Stimulated activated CD4-positive, alpha-beta T cell treated with anti-CD3 and anti-CD28 coated beads, Interleukin-12 subunit alpha, Interleukin-12 subunit beta, amount 100 ng/mL, for 24 hours (primary cell): ENCODE results near the gene IMPA2.

Experiments used
- DNase-seq, 2 experiments: peaks; one replicate each; pipeline ENCODE4 v3.0.0-alpha.2; 2020; ENCODE audit warnings: low read depth in 2 of 2

Gene IMPA2

GRCh38 chr18:12008181-12008767 lies 27.0 kb downstream of the IMPA2 start:
- DNase-seq, result no peak

- no peak for DNase-seq
These were observed 27.7 kb downstream of the IMPA2 start for GRCh38 chr18:12008842-12009580.

- no peak for DNase-seq
These were observed 28.4 kb downstream of the IMPA2 start for GRCh38 chr18:12009581-12010140.

- DNase-seq, result no peak
These were observed 29.0 kb downstream of the IMPA2 start for GRCh38 chr18:12010187-12010802.

GRCh38 chr18:12011199-12011956 lies 30.1 kb downstream of the IMPA2 start:
- no peak for DNase-seq

GRCh38 chr18:12011957-12012549 lies 30.7 kb downstream of the IMPA2 start:
- DNase-seq, result no peak

- DNase-seq, result no peak
These were observed 31.4 kb downstream of the IMPA2 start for GRCh38 chr18:12012697-12013096.

- DNase-seq, result no peak
These were observed 32.0 kb downstream of the IMPA2 start for GRCh38 chr18:12013186-12013916.

GRCh38 chr18:12014086-12014485 lies 32.8 kb downstream of the IMPA2 start:
- no peak for DNase-seq

DNA sequence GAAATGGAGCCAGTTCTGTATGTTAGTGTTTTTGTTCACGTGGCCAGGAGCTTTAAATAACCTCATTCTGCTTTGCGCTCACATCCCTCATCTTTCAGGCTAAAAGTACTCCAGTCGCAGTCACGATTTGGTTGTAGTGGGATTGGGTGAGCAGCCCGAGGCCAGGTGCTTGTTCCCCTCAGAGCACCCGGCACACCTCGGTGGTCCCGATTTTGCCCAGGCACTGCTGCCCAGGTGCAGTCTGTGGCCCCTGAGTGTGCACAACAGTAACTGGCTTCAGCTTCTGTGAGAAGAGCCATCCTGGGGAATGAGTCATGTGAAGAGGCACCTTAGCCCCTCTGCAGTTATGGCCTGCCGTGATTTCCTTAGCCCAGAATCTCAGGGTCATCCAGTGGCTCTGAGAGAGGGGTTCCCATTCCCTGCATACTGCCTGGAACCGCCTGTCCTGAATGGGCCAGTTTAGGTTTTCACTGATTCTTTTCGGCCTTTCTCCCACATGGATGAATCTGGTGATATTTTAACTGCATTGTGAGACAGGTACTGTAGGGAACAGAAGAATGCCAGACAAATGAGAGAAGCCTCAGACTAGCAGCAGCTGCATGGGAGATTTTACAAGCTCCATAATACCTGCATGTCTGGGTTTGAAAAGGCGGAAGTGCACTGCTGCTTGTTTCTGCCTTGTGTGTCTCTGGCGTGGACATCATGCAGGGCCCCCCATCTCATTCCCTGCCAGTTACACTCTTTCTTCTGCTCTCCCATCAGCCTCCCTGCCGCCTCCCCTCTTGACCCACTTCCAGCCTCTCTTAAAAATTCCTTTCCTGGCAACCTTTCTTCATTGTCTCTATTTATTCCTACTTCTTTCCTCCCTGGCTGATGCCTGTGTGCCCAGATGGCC lies 33.5 kb downstream of the IMPA2 start:
- no peak for DNase-seq

DNA sequence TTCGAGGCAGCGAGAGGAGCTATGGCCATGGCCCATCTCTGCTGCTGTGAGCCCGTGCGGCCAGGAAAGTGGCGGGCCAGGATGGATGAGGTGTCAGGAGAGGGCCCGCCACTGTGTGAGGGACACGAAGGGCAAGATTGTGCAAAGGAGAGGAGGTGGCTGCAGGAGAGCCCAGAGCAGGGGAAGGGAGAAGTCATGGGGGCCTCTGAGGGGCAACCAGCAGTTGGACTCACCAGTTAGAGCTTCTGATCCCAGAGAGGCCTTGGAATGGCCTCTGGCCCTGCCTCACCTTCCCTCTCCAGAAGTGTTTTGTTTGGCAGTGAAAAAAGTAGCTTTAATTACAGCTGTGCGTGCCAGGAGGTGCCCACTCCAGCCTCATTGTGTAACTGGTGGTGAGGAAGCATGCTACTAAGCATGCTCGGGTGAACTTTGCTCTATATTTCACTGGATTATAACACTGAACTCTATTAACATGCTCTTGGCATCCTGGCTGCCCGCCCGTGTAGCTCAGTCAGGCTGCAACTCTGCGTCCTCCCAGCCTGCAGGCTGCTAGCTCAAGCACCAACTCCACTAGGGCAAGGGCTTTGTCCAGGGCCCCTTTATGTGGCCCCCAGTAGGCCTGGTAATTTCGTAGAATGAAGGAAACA lies 34.2 kb downstream of the IMPA2 start:
- no peak for DNase-seq

- DNase-seq, result no peak
These were observed 35.8 kb downstream of the IMPA2 start for GRCh38 chr18:12017081-12017480.

- DNase-seq, result no peak
These were observed 37.6 kb downstream of the IMPA2 start for GRCh38 chr18:12018861-12019260.

DNA sequence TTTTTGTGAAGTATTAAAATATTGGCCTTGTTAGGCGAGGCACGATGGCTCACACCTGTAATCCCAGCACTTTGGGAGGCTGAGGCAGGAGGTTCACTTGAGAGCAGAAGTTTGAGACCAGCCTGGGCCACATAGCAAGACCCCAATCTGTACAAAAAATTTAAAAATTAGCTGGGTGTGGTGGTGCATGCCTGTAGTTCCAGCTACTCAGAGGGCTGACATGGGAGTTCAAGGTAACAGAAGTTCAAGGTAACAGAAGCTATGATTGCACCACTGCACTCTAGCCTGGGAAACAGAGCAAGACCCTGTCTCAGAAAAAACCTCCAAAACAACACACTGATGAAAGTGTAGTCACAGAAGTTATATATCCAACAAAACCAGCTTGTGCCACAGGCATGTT lies 39.8 kb downstream of the IMPA2 start:
- DNase-seq, result no peak

DNA sequence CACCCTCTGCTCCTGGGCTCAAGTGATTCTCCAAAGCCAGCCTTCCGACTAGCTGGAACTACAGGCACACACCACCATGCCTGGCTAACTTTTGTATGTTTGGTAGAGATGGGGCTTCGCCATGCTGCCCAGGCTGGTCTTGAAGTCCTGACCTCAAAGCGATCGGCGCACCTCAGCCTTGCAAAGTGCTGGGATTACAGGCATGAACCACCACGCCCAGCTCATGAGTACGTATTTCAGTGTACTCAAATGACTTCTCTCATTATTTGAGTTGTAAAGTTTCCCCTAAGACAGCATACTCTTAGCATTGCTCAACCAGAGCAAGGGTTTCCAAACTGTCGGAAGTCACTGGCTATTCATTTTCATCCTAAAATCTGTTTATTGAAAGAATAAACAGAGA lies 40.3 kb downstream of the IMPA2 start:
- DNase-seq, result no peak

DNA sequence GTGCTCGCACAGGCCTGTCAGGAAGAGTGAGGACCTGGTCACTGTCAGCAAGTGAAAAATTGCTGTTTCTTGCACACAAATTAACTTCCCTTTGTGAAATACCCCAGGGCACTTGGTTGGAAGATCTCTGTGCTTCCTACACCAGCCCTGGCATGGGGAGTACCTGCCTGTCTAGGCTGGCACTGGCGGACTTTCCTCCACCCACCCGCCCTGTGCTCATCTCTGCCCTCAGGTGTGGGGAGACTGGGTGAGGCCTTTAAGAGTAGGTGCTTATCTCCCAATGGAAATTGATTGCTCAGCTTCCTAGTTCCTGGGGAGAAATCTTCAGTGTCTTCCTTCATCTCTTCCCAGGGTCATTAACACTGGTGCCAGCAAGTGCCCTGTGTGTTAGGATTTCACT lies 42.1 kb downstream of the IMPA2 start:
- no peak for DNase-seq

DNA sequence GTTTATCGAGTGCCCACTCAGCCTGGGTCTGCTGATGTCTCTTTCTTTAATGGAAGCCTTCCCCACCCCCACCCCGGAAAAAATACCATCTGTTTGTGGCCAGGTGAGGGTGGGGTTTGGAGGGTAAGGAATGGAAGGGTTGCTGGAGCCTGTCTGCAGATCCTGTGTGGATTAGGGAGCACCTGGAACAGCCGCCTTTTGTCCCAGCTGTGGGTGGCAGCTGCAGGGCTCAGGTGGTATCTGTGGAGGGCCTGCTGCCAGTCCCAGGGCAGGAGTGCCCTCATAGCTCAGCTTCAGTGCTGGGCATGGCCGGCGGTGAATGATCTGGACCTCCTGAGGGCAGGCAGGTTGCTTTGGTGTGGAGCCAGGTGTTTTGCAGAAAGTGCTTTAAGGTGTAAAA lies 45.3 kb downstream of the IMPA2 start:
- DNase-seq, result no peak

- DNase-seq, result no peak
These were observed 45.7 kb downstream of the IMPA2 start for GRCh38 chr18:12027046-12027445.

DNA sequence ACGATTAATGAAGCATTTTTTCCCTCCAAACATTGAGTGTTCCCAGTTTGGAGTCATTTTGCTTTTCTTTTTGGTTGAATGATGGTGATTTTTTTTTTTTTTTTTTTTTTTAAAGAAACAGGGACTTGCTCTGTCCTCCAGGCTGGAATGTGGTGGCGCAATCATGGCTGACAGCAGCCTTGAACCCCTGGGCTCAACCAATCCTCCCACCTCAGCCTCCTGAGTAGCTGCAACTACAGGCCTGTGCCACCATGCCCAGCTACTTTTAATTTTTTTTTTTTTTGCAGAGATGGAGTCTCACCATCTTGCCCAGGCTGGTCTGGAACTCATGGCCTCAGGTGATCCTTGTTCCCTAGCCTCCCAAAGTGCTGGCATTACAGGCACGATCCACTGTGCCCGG lies 46.2 kb downstream of the IMPA2 start:
- DNase-seq, result no peak
